HCT116 (cell line): ENCODE data around the gene SLC1A3. TPM values are rescaled to one million over a fixed set of nuclear protein-coding genes. Genes with fewer than 3 reads are reported as not detected.

ENCODE experiments used
- ATAC-seq: fragments of 200-7000 bp; cut with Tn5 transposase; 2 replicates; pipeline ENCODE4 v1.9.1; 2020; ENCODE audit warnings: mild to moderate bottlenecking, moderate library complexity
- BruUV-seq: library from RNA; stranded (reverse); fragments of 400-500 nt; replicated peaks from 2 replicates; lab custom pipeline; 2021; lab: Mats Ljungman, UMichigan
- CTCF ChIA-PET: fragments of 300-600 bp; sonication (Branson Sonifier 250); formaldehyde crosslinking; loops from one replicate; lab custom pipeline; 2021; ENCODE audit warnings: antibody characterized with exemption; lab: Charles Lee
- POLR2A ChIA-PET: fragments of 300-600, 350-600 bp; sonication (Branson Sonifier 250); formaldehyde crosslinking; loops from one replicate; lab custom pipeline; 2021; ENCODE audit warnings: antibody characterized with exemption; lab: Charles Lee
- RAD21 ChIA-PET, 2 experiments: fragments of 300-600 bp; sonication (Branson Sonifier 250); formaldehyde crosslinking; loops; one replicate each; lab custom pipeline; 2023; ENCODE audit warnings: low total read pairs in 2 of 2; ENCODE audit not compliant: uncharacterized antibody in 2 of 2, unreplicated experiment in 2 of 2, low non-redundant PET in 1 of 2; lab: Charles Lee
- DNase-seq: peaks from one replicate; pipeline ENCODE4 v3.0.0-alpha.2; 2010; ENCODE audit warnings: low read depth, low spot score
- H2AFZ ChIP-seq: fragments of 200-600 bp; shearing (Covaris generic), sonication (generic); 2 replicates; pipeline ENCODE4 v1.6.1; 2017; ENCODE audit warnings: low read depth, mixed run types, mixed read lengths, antibody characterized with exemption, low read length; ENCODE audit not compliant: poor library complexity, severe bottlenecking
- H3K27ac ChIP-seq: 2 replicates; pipeline ENCODE4 v1.5.1; 2012; ENCODE audit warnings: low read depth, low read length
- H3K27me3 ChIP-seq: fragments of 200-600 bp; sonication (generic); 2 replicates; pipeline ENCODE4 v1.6.1; 2016; ENCODE audit warnings: mixed run types, low read length, mixed read lengths; ENCODE audit not compliant: insufficient read depth
- H3K36me3 ChIP-seq, 2 experiments: fragments of 200-500 bp in 1 of 2; fragments of 200-600 bp in 1 of 2; sonication (Bioruptor generic) in 1 of 2; sonication (generic) in 1 of 2; 2 replicates each; pipeline versions ENCODE4 v1.5.1 to v1.6.1; 2014 to 2016; ENCODE audit warnings: low read length in 2 of 2, inconsistent platforms in 1 of 2, mixed read lengths in 1 of 2, mixed run types in 1 of 2; ENCODE audit not compliant: insufficient read depth in 2 of 2, control insufficient read depth in 1 of 2
- H3K4me1 ChIP-seq, 2 experiments: fragments of 200-600 bp in 1 of 2; sonication (generic) in 1 of 2; 2 replicates each; pipeline versions ENCODE4 v1.5.1 to v1.6.1; 2012 to 2017; ENCODE audit warnings: low read length in 2 of 2, inconsistent platforms in 1 of 2, mild to moderate bottlenecking in 1 of 2, mixed read lengths in 1 of 2, mixed run types in 1 of 2, moderate library complexity in 1 of 2; ENCODE audit not compliant: insufficient read depth in 2 of 2, control insufficient read depth in 1 of 2
- H3K4me2 ChIP-seq: fragments of 200-600 bp; sonication (generic); 2 replicates; pipeline ENCODE4 v1.6.1; 2017; ENCODE audit warnings: mixed run types, low read length, mixed read lengths
- H3K4me3 ChIP-seq, 2 experiments: fragments of 200-600 bp in 1 of 2; sonication (generic) in 1 of 2; replicated peaks in 1 of 2; 2 replicates each; pipeline ENCODE4 v1.5.1; 2011 to 2016; ENCODE audit warnings: low read length in 2 of 2, control low read depth in 1 of 2, low read depth in 1 of 2, mild to moderate bottlenecking in 1 of 2, mixed read lengths in 1 of 2, mixed run types in 1 of 2
- H3K79me2 ChIP-seq: fragments of 200-600 bp; sonication (generic); 2 replicates; pipeline ENCODE4 v1.6.1; 2017; ENCODE audit warnings: mild to moderate bottlenecking, mixed run types, low read length, moderate library complexity, mixed read lengths; ENCODE audit not compliant: insufficient read depth
- H3K9ac ChIP-seq: fragments of 200-600 bp; sonication (generic); 2 replicates; pipeline ENCODE4 v1.6.1; 2016; ENCODE audit warnings: low read length, mixed read lengths
- H3K9me2 ChIP-seq: fragments of 200-600 bp; sonication (generic), shearing (Covaris generic); 2 replicates; pipeline ENCODE4 v1.6.1; 2017; ENCODE audit warnings: mixed run types, mild to moderate bottlenecking, moderate library complexity; ENCODE audit not compliant: insufficient read depth
- H3K9me3 ChIP-seq, 2 experiments: fragments of 200-500 bp in 1 of 2; fragments of 200-600 bp in 1 of 2; sonication (Bioruptor generic) in 1 of 2; sonication (generic) in 1 of 2; 2 replicates each; pipeline ENCODE4 v1.6.1; 2014 to 2017; ENCODE audit warnings: low read length in 2 of 2, mixed read lengths in 2 of 2, inconsistent platforms in 1 of 2, low read depth in 1 of 2, mild to moderate bottlenecking in 1 of 2, mixed run types in 1 of 2, moderate library complexity in 1 of 2; ENCODE audit not compliant: control insufficient read depth in 1 of 2, insufficient read depth in 1 of 2
- H4K20me1 ChIP-seq: fragments of 200-600 bp; sonication (generic), shearing (Covaris generic); 2 replicates; pipeline ENCODE4 v1.6.1; 2017; ENCODE audit warnings: mixed run types, mild to moderate bottlenecking, moderate library complexity; ENCODE audit not compliant: insufficient read depth
- CBX3 ChIP-seq: IDR thresholded peaks from 2 replicates; pipeline ENCODE4 v1.6.1; 2012; ENCODE audit warnings: low read depth
- CEBPB ChIP-seq: IDR thresholded peaks from 2 replicates; pipeline ENCODE4 v1.6.1; 2012; ENCODE audit warnings: low read depth
- ELF1 ChIP-seq: IDR thresholded peaks from 2 replicates; pipeline ENCODE4 v1.6.1; 2012; ENCODE audit warnings: low read depth, borderline replicate concordance
- EZH2 ChIP-seq: fragments of 200-600 bp; sonication (generic); IDR thresholded peaks from 2 replicates; pipeline ENCODE4 v1.6.1; 2017; ENCODE audit warnings: antibody characterized with exemption, mixed run types
- JUND ChIP-seq: IDR thresholded peaks from 2 replicates; pipeline ENCODE4 v1.6.1; 2012
- MAX ChIP-seq: IDR thresholded peaks from 2 replicates; pipeline ENCODE4 v1.6.1; 2012
- POLR2A ChIP-seq: IDR thresholded peaks from 2 replicates; pipeline ENCODE4 v1.7.0; 2011; ENCODE audit warnings: borderline replicate concordance; ENCODE audit not compliant: insufficient read depth, insufficient read length; ENCODE audit errors: extremely low read depth
- POLR2AphosphoS5 ChIP-seq: IDR thresholded peaks from 2 replicates; pipeline ENCODE4 v1.6.1; 2011; ENCODE audit warnings: mild to moderate bottlenecking, low read depth, low read length, moderate library complexity
- SIN3A ChIP-seq: IDR thresholded peaks from 2 replicates; pipeline ENCODE4 v1.6.1; 2012; ENCODE audit warnings: low read depth
- SRF ChIP-seq: IDR thresholded peaks from 2 replicates; pipeline ENCODE4 v1.6.1; 2012; ENCODE audit warnings: low read depth
- YY1 ChIP-seq: IDR thresholded peaks from 2 replicates; pipeline ENCODE4 v1.6.1; 2011; ENCODE audit warnings: low read length, low read depth, moderate library complexity, mild to moderate bottlenecking; ENCODE audit not compliant: insufficient replicate concordance; ENCODE audit errors: extremely low read depth
- ZBTB33 ChIP-seq: IDR thresholded peaks from 2 replicates; pipeline ENCODE4 v1.6.1; 2011; ENCODE audit warnings: mild to moderate bottlenecking, low read length, moderate library complexity; ENCODE audit not compliant: insufficient replicate concordance; ENCODE audit errors: extremely low read depth
- ZFX ChIP-seq: fragments of 450-650 bp; IDR thresholded peaks from 2 replicates; pipeline ENCODE4 v1.6.1; 2017
- intact Hi-C: fragments of 100-400 bp; cut with micrococcal nuclease; formaldehyde crosslinking; loops from 2 replicates; pipeline ENCODE4 v1.10.0; 2022
- total RNA-seq: library from RNA; stranded (reverse); gene quantifications from one replicate; pipeline ENCODE4 v1.2.1, GENCODE V29; 2021; ENCODE audit not compliant: unreplicated experiment
- TF ChIP-seq, protein P1 (sequence below): IDR thresholded peaks from 2 replicates; pipeline ENCODE4 v1.6.1; 2012; ENCODE audit warnings: low read depth

The SLC1A3 gene
- total RNA-seq, 1 experiment from 2014 or later = 12.9 TPM

DNA sequence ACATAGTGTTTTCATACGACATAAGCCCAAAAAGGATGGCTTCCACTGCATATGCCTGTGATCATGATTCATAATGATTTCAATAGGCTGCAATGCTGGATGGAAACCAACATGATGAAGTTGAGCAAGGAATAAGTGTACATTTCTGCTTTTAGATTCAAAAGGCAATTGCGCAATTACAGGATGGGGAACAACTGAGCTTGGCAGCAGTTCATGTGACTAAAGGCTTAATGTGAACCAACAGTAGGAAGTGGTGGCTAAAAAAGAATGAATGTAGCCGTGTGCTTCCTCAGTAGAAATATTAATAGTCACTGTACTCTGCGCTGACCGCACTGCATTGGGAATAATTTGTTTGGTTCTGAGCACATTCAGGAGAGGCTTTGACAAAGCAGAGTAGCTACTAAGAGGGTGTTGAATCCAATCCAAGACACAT, 51.2 kb downstream of the SLC1A3 start (continued):
- TF ChIP-seq POLR2AphosphoS5 (peak; percentile 63; the same call in 1 of the 2 replicates), SRF (peak; percentile 65), MAX (peak; percentile 61; the same call in 1 of the 2 replicates), CEBPB (peak; percentile 100), EZH2 (no peak)

- Histone ChIP-seq H3K4me3 (0 out of 4 replicates have a peak overlapping the region, but pooled peaks of 1 of the 2 experiments have one; percentile 8), H2AFZ (peak overlapping the region; percentile 14), H3K4me1 (peaks cover 23 to 55% of the 10 kb centered on the region in 2 experiments), H3K27me3 (no peaks in the 10 kb centered on the region), H3K79me2 (no peaks in the 10 kb centered on the region), H3K36me3 (no peaks in the 10 kb centered on the region), H4K20me1 (no peaks in the 10 kb centered on the region), H3K27ac (peak overlapping the region; percentile 85), H3K4me2 (peak overlapping the region; percentile 60), H3K9me2 (no peaks in the 10 kb centered on the region), H3K9me3 (no peaks in the 10 kb centered on the region), H3K9ac (peak overlapping the region; percentile 4; the same call in 1 of the 2 replicates)
- DNase-seq (no peak), ATAC-seq (peak; percentile 31)
- CTCF ChIA-PET = interaction anchor here (0.8 kb wide), 1 partner anchor 32 kb away, joined by 3 read pairs; no protein-coding TSS in a partner anchor
- RAD21 ChIA-PET = no interaction called here
- BruUV-seq = no TSS peak
- TF ChIP-seq, protein P1, sequence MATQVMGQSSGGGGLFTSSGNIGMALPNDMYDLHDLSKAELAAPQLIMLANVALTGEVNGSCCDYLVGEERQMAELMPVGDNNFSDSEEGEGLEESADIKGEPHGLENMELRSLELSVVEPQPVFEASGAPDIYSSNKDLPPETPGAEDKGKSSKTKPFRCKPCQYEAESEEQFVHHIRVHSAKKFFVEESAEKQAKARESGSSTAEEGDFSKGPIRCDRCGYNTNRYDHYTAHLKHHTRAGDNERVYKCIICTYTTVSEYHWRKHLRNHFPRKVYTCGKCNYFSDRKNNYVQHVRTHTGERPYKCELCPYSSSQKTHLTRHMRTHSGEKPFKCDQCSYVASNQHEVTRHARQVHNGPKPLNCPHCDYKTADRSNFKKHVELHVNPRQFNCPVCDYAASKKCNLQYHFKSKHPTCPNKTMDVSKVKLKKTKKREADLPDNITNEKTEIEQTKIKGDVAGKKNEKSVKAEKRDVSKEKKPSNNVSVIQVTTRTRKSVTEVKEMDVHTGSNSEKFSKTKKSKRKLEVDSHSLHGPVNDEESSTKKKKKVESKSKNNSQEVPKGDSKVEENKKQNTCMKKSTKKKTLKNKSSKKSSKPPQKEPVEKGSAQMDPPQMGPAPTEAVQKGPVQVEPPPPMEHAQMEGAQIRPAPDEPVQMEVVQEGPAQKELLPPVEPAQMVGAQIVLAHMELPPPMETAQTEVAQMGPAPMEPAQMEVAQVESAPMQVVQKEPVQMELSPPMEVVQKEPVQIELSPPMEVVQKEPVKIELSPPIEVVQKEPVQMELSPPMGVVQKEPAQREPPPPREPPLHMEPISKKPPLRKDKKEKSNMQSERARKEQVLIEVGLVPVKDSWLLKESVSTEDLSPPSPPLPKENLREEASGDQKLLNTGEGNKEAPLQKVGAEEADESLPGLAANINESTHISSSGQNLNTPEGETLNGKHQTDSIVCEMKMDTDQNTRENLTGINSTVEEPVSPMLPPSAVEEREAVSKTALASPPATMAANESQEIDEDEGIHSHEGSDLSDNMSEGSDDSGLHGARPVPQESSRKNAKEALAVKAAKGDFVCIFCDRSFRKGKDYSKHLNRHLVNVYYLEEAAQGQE = no peak
- TF ChIP-seq POLR2A (no peak), SIN3A (no peak), ZFX (no peak), CEBPB (no peak), YY1 (no peak), POLR2AphosphoS5 (no peak), JUND (no peak), ZBTB33 (no peak), ELF1 (no peak), SRF (no peak), CBX3 (no peak)
- POLR2A ChIA-PET = no interaction called here
- intact Hi-C loops = no loop called here
These were observed 51.8 kb downstream of the SLC1A3 start for GRCh38 chr5:36658038-36658756.
